Rectal smooth muscle tissue (tissue), 1 donor: ENCODE measurements around the gene DUOX2.
"Not testable (repeated sequence)": the region's sequence is repeated elsewhere in the genome, so short reads cannot be mapped to it uniquely, and the experiment has no call there.

Source experiments
- H3K27ac ChIP-seq: one replicate; pipeline ENCODE4 v1.7.0; 2013; ENCODE audit warnings: low read depth, low read length, inconsistent platforms
- H3K27me3 ChIP-seq: one replicate; pipeline ENCODE4 v1.7.0; 2013; ENCODE audit warnings: low read length; ENCODE audit not compliant: control insufficient read depth, insufficient read depth
- H3K36me3 ChIP-seq: one replicate; pipeline ENCODE4 v1.7.0; 2013; ENCODE audit warnings: low read length; ENCODE audit not compliant: control insufficient read depth, insufficient read depth
- H3K4me1 ChIP-seq: one replicate; pipeline ENCODE4 v1.7.0; 2013; ENCODE audit warnings: low read length; ENCODE audit not compliant: control insufficient read depth, insufficient read depth
- H3K4me3 ChIP-seq: one replicate; pipeline ENCODE4 v1.7.0; 2013; ENCODE audit warnings: low read length
- H3K9ac ChIP-seq: one replicate; pipeline ENCODE4 v1.7.0; 2013; ENCODE audit warnings: low read length

DUOX2 gene

DNA sequence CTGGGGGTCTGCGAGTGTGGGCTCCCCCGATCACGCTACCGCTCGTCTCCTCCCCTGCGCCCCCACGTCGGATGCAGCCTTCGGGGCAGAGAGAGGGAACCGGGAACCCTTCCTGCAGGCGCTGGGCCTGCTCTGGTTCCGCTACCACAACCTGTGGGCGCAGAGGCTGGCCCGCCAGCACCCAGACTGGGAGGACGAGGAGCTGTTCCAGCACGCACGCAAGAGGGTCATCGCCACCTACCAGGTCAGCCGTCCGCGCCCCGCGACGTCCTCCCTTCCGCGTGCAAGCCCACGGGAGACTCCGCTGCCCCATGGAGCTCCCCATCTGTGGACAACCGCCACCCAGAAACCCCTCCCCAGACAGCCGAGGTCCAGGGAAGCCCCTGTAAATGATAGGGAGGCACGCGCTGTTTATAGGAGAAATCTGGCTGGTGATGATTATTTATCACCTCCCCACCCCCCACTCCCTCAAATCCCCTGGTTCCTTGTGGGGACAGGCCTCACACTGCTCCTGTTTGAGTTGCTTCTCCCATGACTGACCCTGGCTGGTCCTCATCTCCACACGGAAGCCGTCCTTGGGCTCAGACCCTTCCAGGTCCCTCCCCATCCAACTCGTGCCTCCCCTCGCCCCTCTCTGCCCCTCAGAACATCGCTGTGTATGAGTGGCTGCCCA, 21.9 kb upstream of the DUOX2 start:
- H3K4me1 ChIP-seq, H3K27ac ChIP-seq, H3K4me3 ChIP-seq, H3K9ac ChIP-seq, H3K36me3 ChIP-seq: not testable (repeated sequence)
- peaks cover 17% of the 10 kb centered on the region for H3K27me3 ChIP-seq

DNA sequence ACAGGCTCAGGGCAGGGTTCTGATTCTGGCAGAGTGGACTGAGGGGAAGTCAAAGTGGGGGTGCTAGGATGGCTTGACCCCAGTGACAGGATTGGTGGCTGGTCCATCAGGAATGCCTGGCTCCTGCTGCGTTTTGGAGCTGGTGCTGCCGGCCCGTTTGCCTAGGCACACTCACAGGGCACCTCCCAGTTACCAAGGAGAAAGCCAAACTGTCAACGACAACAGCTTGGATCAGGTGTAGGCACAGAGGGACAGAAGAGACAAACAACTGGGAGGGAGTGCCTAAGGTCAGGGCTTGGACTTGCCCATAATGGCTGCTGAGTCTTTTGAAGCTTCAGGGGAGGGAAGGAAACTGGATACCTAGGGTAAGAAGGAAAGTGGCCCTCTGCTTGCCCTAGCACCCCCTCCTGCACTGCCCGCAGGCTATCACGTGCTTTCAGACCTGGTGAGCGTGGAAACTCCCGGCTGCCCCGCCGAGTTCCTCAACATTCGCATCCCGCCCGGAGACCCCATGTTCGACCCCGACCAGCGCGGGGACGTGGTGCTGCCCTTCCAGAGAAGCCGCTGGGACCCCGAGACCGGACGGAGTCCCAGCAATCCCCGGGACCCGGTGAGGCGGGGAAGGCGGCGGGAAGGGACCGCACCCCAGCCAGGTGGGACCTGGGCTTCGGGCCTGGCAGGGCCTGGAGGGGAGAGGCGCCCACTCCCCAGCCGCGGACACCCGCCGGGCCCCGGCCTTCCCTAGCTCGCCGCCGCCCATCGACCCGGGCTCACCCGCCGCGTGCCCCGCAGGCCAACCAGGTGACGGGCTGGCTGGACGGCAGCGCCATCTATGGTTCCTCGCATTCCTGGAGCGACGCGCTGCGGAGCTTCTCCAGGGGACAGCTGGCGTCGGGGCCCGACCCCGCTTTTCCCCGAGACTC, 21.0 kb upstream of the DUOX2 start:
- Histone ChIP-seq H3K9ac (no peak overlapping the region), H3K36me3 (no peaks in the 10 kb centered on the region), H3K27ac (no peak overlapping the region), H3K4me3 (peak overlapping the region; percentile 45), H3K4me1 (no peaks in the 10 kb centered on the region), H3K27me3 (peaks cover 22% of the 10 kb centered on the region)

DNA sequence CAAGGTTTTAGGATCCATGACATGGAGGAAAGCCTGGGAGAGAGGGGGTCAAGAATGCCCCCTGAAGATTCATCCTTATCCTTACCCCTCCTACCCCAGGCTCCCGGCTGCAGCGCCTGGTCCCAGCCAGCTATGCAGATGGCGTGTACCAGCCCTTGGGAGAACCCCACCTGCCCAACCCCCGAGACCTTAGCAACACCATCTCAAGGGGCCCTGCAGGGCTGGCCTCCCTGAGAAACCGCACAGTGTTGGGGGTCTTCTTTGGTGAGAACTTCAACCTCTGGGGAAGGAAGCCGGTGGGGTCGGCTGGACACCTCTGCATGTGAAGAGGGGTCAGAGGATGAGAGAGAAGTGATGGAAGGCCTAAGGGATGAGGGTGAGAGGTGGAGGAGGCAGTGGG, 20.1 kb upstream of the DUOX2 start:
- H3K9ac ChIP-seq, result no peak overlapping the region
- no peaks in the 10 kb centered on the region for H3K4me1 ChIP-seq
- no peaks in the 10 kb centered on the region for H3K36me3 ChIP-seq
- no peak overlapping the region for H3K27ac ChIP-seq
- no peak overlapping the region for H3K4me3 ChIP-seq
- H3K27me3 ChIP-seq, result peaks cover 26% of the 10 kb centered on the region

DNA sequence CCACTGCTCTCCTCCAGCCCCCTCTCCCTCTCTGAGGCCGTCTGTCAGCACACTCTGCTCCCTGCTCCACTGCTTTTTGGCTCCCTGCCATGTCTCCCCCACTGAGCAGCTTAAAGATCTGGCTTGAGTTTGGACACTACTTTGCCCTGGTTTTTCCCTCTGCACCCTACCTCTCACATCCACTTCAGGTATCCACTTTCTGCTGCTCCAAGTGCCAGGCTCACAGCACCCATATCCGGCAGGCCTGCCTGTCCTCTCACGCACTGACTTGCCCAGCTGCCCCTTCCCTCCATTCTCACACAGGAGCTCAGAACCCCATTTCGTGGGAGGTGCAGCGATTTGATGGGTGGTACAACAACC, 19.6 kb upstream of the DUOX2 start:
- no peak overlapping the region for H3K27ac ChIP-seq
- no peaks in the 10 kb centered on the region for H3K36me3 ChIP-seq
- H3K4me3 ChIP-seq, result no peak overlapping the region
- no peak overlapping the region for H3K9ac ChIP-seq
- H3K27me3 ChIP-seq, result peaks cover 28% of the 10 kb centered on the region
- H3K4me1 ChIP-seq, result no peaks in the 10 kb centered on the region

DNA sequence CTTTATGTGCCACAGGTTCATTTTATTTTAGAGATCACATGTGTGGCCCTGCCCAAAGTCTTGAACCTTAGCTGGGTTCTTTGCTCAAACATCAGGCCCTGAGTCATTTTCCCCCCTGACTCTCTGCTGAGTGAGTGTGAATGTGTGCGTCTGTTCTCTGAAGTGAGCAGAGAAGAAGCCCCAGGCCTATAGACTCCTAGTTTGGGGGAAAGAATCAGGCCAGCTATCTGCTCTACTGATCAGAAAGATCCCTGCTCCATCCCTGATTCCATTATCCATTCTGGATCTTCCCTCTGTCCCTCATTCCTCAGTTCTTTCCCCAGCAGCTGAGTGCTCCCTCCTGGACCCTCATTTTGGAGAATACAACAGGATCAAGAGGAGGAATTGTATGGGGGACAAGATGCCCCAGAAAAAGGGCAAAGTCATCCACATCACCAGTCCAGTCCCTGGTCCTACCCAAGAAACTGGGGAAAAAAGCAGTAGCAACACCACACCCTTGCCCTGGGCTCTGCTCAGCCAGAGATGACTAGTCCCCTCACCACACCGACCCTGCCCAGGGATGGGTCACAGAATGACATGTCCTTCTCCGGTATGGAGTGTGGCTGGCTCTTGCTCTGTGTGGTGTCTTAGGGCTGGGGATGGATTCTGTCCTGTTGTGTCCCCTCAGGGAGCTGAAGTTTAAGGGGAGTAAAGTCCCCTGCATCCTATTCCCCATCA, 19.0 kb upstream of the DUOX2 start:
- Histone ChIP-seq H3K27ac (no peak overlapping the region), H3K27me3 (peaks cover 28% of the 10 kb centered on the region), H3K4me3 (no peak overlapping the region), H3K9ac (no peak overlapping the region), H3K36me3 (no peaks in the 10 kb centered on the region), H3K4me1 (no peaks in the 10 kb centered on the region)

DNA sequence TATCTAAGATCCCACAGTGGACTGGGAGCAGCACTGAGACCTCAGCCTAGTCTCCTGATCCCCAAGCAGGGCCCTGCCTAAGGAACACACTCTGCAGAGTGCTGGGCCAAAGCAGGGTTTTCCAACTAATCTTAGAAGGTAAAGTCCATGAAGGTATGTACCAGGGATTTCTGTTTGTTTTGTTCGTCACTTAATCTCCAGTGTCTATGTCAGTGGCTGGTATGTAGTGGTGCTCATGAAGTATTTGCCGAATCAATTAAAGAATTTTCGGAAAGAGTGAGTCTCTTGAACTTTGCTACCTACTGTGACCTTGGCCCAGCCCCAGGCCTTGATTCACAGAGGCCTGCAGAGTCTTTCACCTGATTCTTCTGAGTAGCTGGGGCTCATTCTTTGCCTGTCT, 17.5 kb upstream of the DUOX2 start:
- H3K36me3 ChIP-seq, result no peaks in the 10 kb centered on the region
- H3K4me1 ChIP-seq, result no peaks in the 10 kb centered on the region
- no peak overlapping the region for H3K9ac ChIP-seq
- peaks cover 28% of the 10 kb centered on the region for H3K27me3 ChIP-seq
- H3K4me3 ChIP-seq, result no peak overlapping the region
- H3K27ac ChIP-seq, result no peak overlapping the region

DNA sequence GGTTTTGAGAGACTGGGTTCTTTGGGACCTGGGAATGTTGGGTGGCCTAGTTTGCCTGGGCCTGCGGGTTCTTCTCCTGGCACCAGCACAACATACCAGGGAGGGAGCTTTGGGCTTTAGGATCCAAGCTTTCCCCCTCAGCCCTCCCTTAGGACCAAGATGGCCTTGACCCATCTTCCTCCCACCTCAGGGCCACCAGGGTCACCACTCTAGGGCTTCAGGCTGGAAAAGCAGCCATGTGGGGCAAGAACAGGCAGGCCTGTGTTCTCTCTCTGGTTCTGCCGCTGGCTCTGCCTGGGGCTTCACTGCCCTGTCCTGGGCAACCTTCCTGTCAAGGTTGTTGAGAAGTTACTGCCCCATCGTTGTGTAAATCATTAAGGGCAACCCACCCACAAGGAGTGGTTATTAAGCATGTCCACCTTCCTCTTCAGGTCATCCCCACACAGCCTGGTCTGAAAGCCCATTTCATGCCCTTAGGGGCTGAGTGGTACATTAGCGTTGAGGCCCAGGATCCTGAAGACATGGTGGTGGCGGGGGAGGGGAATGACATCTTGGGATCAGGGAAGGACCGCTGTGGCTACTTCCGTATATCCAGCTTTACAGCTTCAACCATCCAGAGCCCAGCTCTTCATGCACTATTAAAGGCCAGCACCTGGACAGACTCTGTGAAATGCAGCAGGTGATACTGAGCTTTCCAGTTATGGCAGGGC, 16.5 kb upstream of the DUOX2 start:
- Histone ChIP-seq H3K9ac (no peak overlapping the region), H3K4me3 (no peak overlapping the region), H3K4me1 (no peaks in the 10 kb centered on the region), H3K27ac (no peak overlapping the region), H3K36me3 (no peaks in the 10 kb centered on the region), H3K27me3 (peaks cover 22% of the 10 kb centered on the region)

DNA sequence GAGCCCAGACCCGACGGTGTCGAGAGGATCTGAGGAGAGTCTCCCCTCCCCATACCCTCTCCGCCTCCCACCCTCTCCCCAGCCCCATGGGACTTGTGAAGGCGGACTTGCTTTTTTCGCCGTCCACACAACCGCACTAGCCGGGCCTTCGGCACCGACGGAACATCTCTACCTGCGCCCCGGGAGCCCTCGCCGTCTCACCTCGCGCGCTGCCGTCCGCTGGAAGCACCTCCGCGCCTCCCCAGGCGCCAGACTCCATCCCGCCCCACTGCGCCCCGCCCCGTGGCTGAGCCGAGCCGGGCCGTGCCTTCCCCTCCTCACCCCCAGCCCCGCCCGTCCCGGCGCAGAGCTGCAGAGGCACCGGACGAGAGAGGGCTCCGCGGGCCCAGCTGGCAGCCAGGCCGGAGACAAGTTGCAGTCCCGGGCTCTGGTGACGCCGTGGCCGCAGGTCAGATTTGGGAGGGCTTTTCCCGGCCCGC, 15.7 kb upstream of the DUOX2 start, which contains the start of the genes DUOX1 and DUOXA1:
TSS of gene DUOX1 (plus strand) at position 344 of the 479 bp plus-strand sequence. CDS start 1,973 bp downstream, outside the sequence.
TSS of gene DUOXA1 (minus strand) at position 229 of the 479 bp plus-strand sequence. CDS start 6,865 bp downstream, outside the sequence.
- peak within 1 kb of the TSS; percentile 40 for H3K4me3 ChIP-seq
- H3K4me1 ChIP-seq, result no peaks in the 10 kb centered on the region
- H3K27ac ChIP-seq, result no peak within 1 kb of the TSS
- H3K36me3 ChIP-seq, result no peaks in the 10 kb centered on the region
- peaks cover 18% of the 10 kb centered on the region for H3K27me3 ChIP-seq
- H3K9ac ChIP-seq, result no peak within 1 kb of the TSS

DNA sequence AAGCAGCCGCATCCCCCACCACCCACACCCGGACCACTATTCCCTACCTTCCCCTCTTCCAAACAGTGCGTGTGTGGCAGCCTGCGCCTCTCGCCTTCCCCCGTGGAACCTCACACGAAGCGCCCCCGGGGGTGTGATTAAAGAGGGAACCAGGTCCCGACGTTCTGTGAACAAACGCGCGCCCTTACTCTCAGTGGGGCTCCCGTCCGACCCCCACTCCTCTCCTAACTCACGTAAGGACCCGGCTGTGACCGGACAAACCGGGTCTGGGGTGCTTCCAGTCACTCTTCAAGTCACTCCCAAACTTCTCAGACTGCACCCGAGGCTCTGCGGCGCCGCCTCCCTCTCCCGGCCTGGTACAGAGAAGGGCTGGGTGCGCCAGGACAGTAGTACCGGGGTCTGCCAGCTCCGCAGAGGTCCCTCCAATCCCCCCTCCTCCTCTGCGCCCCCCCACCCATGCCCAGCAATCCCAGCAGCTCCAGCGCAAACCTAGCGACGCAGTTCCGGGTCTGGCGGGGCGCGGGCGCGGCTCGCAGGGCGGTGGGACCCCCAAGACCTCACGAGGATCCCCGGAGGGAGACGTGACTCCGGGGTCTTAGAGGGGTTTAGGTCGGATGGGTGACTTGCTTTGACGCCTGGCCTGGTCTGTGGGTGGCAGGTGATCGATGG, 15.1 kb upstream of the DUOX2 start:
- H3K27me3 ChIP-seq, result peaks cover 12% of the 10 kb centered on the region
- no peak overlapping the region for H3K9ac ChIP-seq
- no peaks in the 10 kb centered on the region for H3K4me1 ChIP-seq
- peak overlapping the region; percentile 40 for H3K4me3 ChIP-seq
- H3K27ac ChIP-seq, result no peak overlapping the region
- no peaks in the 10 kb centered on the region for H3K36me3 ChIP-seq

DNA sequence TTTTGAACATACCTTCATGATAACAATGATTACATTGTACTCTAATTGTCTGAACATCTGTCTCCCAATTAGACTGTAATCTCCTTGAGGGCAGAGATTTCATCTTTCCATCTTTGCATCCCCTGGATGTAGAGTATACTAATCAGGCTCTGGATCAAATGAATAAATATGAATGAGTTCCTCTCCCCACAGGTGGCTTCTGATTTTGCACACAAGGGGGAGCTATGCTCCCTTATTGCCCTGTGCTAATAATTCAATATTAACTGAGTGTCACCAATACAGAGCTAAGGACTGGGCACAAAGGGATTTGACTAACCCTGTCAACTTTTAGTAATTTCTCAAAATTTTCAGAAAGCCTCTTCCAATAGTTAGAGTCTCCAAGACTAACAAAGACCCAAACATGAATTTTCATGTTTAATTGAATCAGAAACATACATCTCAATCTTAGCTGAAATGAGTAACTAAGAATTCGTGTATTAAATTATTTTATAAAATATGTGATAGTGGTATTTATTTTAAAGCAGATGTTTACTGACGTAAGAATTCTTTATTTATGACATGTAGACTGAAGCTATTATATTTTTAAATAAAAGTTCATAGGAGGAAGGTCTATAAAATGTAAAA, 12.7 kb upstream of the DUOX2 start:
- Histone ChIP-seq H3K27me3 (peaks cover 13% of the 10 kb centered on the region), H3K27ac (no peak overlapping the region), H3K36me3 (no peaks in the 10 kb centered on the region), H3K4me3 (no peak overlapping the region), H3K9ac (no peak overlapping the region), H3K4me1 (no peaks in the 10 kb centered on the region)

DNA sequence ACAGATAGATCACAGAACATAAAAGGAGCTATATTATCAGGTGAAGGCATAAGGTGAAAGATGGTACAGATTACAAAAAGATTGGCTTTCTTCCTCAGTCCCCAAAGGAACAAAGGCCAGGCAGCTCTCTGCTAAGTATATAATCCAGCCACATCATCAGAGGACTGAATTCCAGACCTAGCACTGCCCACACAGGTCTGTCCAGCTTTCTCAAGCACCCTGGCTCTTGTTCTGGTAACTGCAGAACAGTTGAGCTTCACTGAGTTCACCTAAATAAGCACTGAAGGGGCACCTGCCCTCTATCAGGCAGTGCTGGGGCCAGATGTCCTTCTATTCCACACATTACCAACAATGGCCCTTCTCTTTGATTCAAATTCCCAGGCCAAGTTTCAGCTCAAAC, 9.4 kb upstream of the DUOX2 start:
- Histone ChIP-seq H3K4me1 (no peaks in the 10 kb centered on the region), H3K27me3 (peaks cover 11% of the 10 kb centered on the region), H3K36me3 (no peaks in the 10 kb centered on the region), H3K9ac (no peak overlapping the region), H3K4me3 (no peak overlapping the region), H3K27ac (no peak overlapping the region)
